Measurements from ENCODE around the gene PRAMEF1. TPM values are rescaled to one million over a fixed set of nuclear protein-coding genes. Genes with fewer than 3 reads are reported as not detected.

PRAMEF1 gene
- total and polyA plus RNA-seq, 2 of the 13 experiments (the other 11 are each of a cell fraction or from before 2014, with no cell fraction given): not detected

- H3K4me3 ChIP-seq (replicated peaks in 1 of 3; ENCODE audit: insufficient read depth in 1 of 3, low read depth in 2 of 3, low read length in 3 of 3): no peak overlapping the region
- H2AFZ ChIP-seq (ENCODE audit: low read length): no peak overlapping the region
- no peaks in the 10 kb centered on the region for H4K20me1 ChIP-seq (ENCODE audit: insufficient read depth, low read length)
- no peaks in the 10 kb centered on the region for H3K9me3 ChIP-seq (ENCODE audit: low read length)
- intact Hi-C loops (cut with micrococcal nuclease; ENCODE audit: unreplicated experiment) (no loop called here), in situ Hi-C loops (cut with HindIII; ENCODE audit: extremely low pct_ligation_motif_present, low pct_unique_long_range_greater_than_20kb) (no loop called here)
- no peaks in the 10 kb centered on the region for H3K36me3 ChIP-seq (replicated peaks in 1 of 2; ENCODE audit: control insufficient read depth in 1 of 2, insufficient read depth in 2 of 2, low read length in 2 of 2)
- peak; percentile 62 for TF ChIP-seq MAFF (IDR thresholded peaks at IDR 0.05; ENCODE audit: low read depth, low read length)
- TF ChIP-seq RAD51 (IDR thresholded peaks at IDR 0.05; ENCODE audit: borderline replicate concordance): no peak
- peak; percentile 28 to 68; a peak in 2 of 4 replicates for TF ChIP-seq MAFK (conservative IDR thresholded peaks at IDR 0.05 in 1 of 2, IDR thresholded peaks at IDR 0.05 in 1 of 2; ENCODE audit: low read length in 2 of 2)
- 19% methylated on average over 4 of the region's 5 CpGs for WGBS (ENCODE audit: low lambda C conversion rate)
- peaks cover 1 to 3% of the 10 kb centered on the region in 2 experiments; a peak in 2 of 5 replicates for H3K27me3 ChIP-seq (ENCODE audit: control insufficient read depth in 1 of 2, insufficient read depth in 2 of 2, low read length in 2 of 2)
- H3K4me2 ChIP-seq (ENCODE audit: low read depth, low read length): no peak overlapping the region
- H3K27ac ChIP-seq (ENCODE audit: extremely low read length, insufficient read depth, low read length): no peak overlapping the region
- CTCF ChIA-PET (ENCODE audit: low intra/inter-chr PET ratio, low total read pairs): no interaction called here
- no TSS peak for BruUV-seq (replicated peaks)
- FAIRE-seq (no peak), ATAC-seq (no peak), DNase-seq (ENCODE audit: low spot score) (no peak)
- H3K4me1 ChIP-seq (ENCODE audit: insufficient read depth, low read length): no peaks in the 10 kb centered on the region
- H3K79me2 ChIP-seq (ENCODE audit: insufficient read depth, low read length): no peaks in the 10 kb centered on the region
- no peak overlapping the region for H3K9ac ChIP-seq (ENCODE audit: insufficient read depth, low read depth, low read length)
- POLR2A ChIA-PET: no interaction called here
Measured at GRCh38 chr1:12810691-12811408, 19.7 kb downstream of the PRAMEF1 start.

GRCh38 chr1:12811409-12811784 lies 20.2 kb downstream of the PRAMEF1 start:
- no peaks in the 10 kb centered on the region for H3K79me2 ChIP-seq (ENCODE audit: insufficient read depth, low read length)
- BruUV-seq (replicated peaks): no TSS peak
- no peaks in the 10 kb centered on the region for H3K9me3 ChIP-seq (ENCODE audit: low read length)
- H3K4me3 ChIP-seq (replicated peaks in 1 of 3; ENCODE audit: insufficient read depth in 1 of 3, low read depth in 2 of 3, low read length in 3 of 3): no peak overlapping the region
- H2AFZ ChIP-seq (ENCODE audit: low read length): no peak overlapping the region
- DNase-seq (ENCODE audit: low spot score): no peak
- H3K27ac ChIP-seq (ENCODE audit: extremely low read length, insufficient read depth, low read length): no peak overlapping the region
- H3K27me3 ChIP-seq (ENCODE audit: control insufficient read depth in 1 of 2, insufficient read depth in 2 of 2, low read length in 2 of 2): peaks cover 1 to 3% of the 10 kb centered on the region in 2 experiments; a peak in 2 of 5 replicates
- FAIRE-seq: no peak
- no peak overlapping the region for H3K9ac ChIP-seq (ENCODE audit: insufficient read depth, low read depth, low read length)
- ATAC-seq: no peak
- in situ Hi-C loops (cut with HindIII; ENCODE audit: extremely low pct_ligation_motif_present, low pct_unique_long_range_greater_than_20kb) (no loop called here), intact Hi-C loops (cut with micrococcal nuclease; ENCODE audit: unreplicated experiment) (no loop called here)
- ChIA-PET CTCF (ENCODE audit: low intra/inter-chr PET ratio, low total read pairs) (no interaction called here), POLR2A (no interaction called here)
- H3K4me1 ChIP-seq (ENCODE audit: insufficient read depth, low read length): no peaks in the 10 kb centered on the region
- no peaks in the 10 kb centered on the region for H4K20me1 ChIP-seq (ENCODE audit: insufficient read depth, low read length)
- no peak overlapping the region for H3K4me2 ChIP-seq (ENCODE audit: low read depth, low read length)
- no peaks in the 10 kb centered on the region for H3K36me3 ChIP-seq (replicated peaks in 1 of 2; ENCODE audit: control insufficient read depth in 1 of 2, insufficient read depth in 2 of 2, low read length in 2 of 2)
- 22% methylated on average over 2 of the region's 2 CpGs for WGBS (ENCODE audit: low lambda C conversion rate)
- TF ChIP-seq ZNF292 (CRISPR knock-in tag; IDR thresholded peaks at IDR 0.05; ENCODE audit: borderline replicate concordance, low read depth) (no peak), MYC (CRISPR knock-in tag; IDR thresholded peaks at IDR 0.05; ENCODE audit: borderline replicate concordance) (no peak), MEF2D (CRISPR knock-in tag; IDR thresholded peaks at IDR 0.05) (no peak), THAP7 (CRISPR knock-in tag; IDR thresholded peaks at IDR 0.05) (no peak), THYN1 (CRISPR knock-in tag; IDR thresholded peaks at IDR 0.05; ENCODE audit: borderline replicate concordance, low read depth) (no peak), RBAK (CRISPR knock-in tag; IDR thresholded peaks at IDR 0.05) (no peak), MNT (IDR thresholded peaks at IDR 0.05) (no peak), ZFP41 (CRISPR knock-in tag; IDR thresholded peaks at IDR 0.05; ENCODE audit: borderline replicate concordance) (no peak), ZNF607 (CRISPR knock-in tag; IDR thresholded peaks at IDR 0.05; ENCODE audit: borderline replicate concordance) (no peak), USF2 (IDR thresholded peaks at IDR 0.05; ENCODE audit: low read depth, low read length) (no peak), USF2 (CRISPR knock-in tag; IDR thresholded peaks at IDR 0.05; ENCODE audit: borderline replicate concordance) (no peak)

Measured in HepG2 (cell line).